H9 (cell line): ENCODE measurements around the gene RCAN2. TPM values are rescaled to one million over a fixed set of nuclear protein-coding genes. Genes with fewer than 3 reads are reported as not detected.

Experiments used
- DNase-seq: peaks from one replicate; pipeline ENCODE4 v3.0.0-alpha.2; 2017
- H2AFZ ChIP-seq: one replicate; pipeline ENCODE4 v1.6.1; 2013; ENCODE audit warnings: mild to moderate bottlenecking, low read length, control low read depth, moderate library complexity
- H2AK5ac ChIP-seq: 2 replicates; pipeline ENCODE4 v1.6.1; 2013; ENCODE audit warnings: low read length, control low read depth, mixed read lengths; ENCODE audit not compliant: insufficient read length
- H2BK120ac ChIP-seq: one replicate; pipeline ENCODE4 v1.6.1; 2013; ENCODE audit warnings: low read depth, mild to moderate bottlenecking, low read length, control low read depth, inconsistent platforms; ENCODE audit not compliant: poor library complexity, severe bottlenecking
- H2BK12ac ChIP-seq: 2 replicates; pipeline ENCODE4 v1.6.1; 2013; ENCODE audit warnings: low read length, control low read depth, mixed read lengths, low read depth; ENCODE audit not compliant: insufficient read length
- H2BK15ac ChIP-seq: 2 replicates; pipeline ENCODE4 v1.6.1; 2013; ENCODE audit warnings: low read depth, low read length, control low read depth
- H2BK20ac ChIP-seq: one replicate; pipeline ENCODE4 v1.6.1; 2013; ENCODE audit warnings: low read depth, mild to moderate bottlenecking, low read length, control low read depth, inconsistent platforms; ENCODE audit not compliant: poor library complexity, severe bottlenecking
- H2BK5ac ChIP-seq: 2 replicates; pipeline ENCODE4 v1.6.1; 2013; ENCODE audit warnings: low read length, control low read depth, mixed read lengths; ENCODE audit not compliant: insufficient read length
- H3K14ac ChIP-seq: 2 replicates; pipeline ENCODE4 v1.6.1; 2013; ENCODE audit warnings: low read length, control low read depth; ENCODE audit not compliant: insufficient read depth
- H3K18ac ChIP-seq: 2 replicates; pipeline ENCODE4 v1.6.1; 2013; ENCODE audit warnings: low read depth, mild to moderate bottlenecking, mixed read lengths, low read length, control low read depth; ENCODE audit not compliant: insufficient read length
- H3K23ac ChIP-seq: 2 replicates; pipeline ENCODE4 v1.6.1; 2013; ENCODE audit warnings: low read length, control low read depth, mixed read lengths, low read depth; ENCODE audit not compliant: insufficient read length
- H3K23me2 ChIP-seq: 2 replicates; pipeline ENCODE4 v1.6.1; 2013; ENCODE audit warnings: low read depth, mild to moderate bottlenecking, mixed read lengths, low read length, control low read depth; ENCODE audit not compliant: insufficient read length, poor library complexity, severe bottlenecking
- H3K27ac ChIP-seq: 2 replicates; pipeline ENCODE4 v1.5.1; 2013; ENCODE audit warnings: low read length, control low read depth, mixed read lengths, low read depth; ENCODE audit not compliant: insufficient read length
- H3K27me3 ChIP-seq: 2 replicates; pipeline ENCODE4 v1.6.1; 2013; ENCODE audit warnings: low read length, control low read depth, inconsistent platforms; ENCODE audit not compliant: insufficient read depth
- H3K4ac ChIP-seq: 2 replicates; pipeline ENCODE4 v1.6.1; 2013; ENCODE audit warnings: low read depth, mild to moderate bottlenecking, control low read depth, inconsistent platforms, low read length, moderate library complexity
- H3K4me1 ChIP-seq: 2 replicates; pipeline ENCODE4 v1.6.1; 2013; ENCODE audit warnings: low read length, control low read depth, inconsistent platforms; ENCODE audit not compliant: insufficient read depth
- H3K4me2 ChIP-seq: 2 replicates; pipeline ENCODE4 v1.6.1; 2013; ENCODE audit warnings: low read length, control low read depth, mixed read lengths; ENCODE audit not compliant: insufficient read length, insufficient read depth
- H3K56ac ChIP-seq: 2 replicates; pipeline ENCODE4 v1.6.1; 2013; ENCODE audit warnings: low read depth, mild to moderate bottlenecking, mixed read lengths, low read length, control low read depth; ENCODE audit not compliant: insufficient read length
- H3K79me1 ChIP-seq: 2 replicates; pipeline ENCODE4 v1.6.1; 2013; ENCODE audit warnings: low read depth, mild to moderate bottlenecking, moderate library complexity, low read length, control low read depth, inconsistent platforms; ENCODE audit not compliant: insufficient read depth, poor library complexity, severe bottlenecking
- H3K79me2 ChIP-seq: 2 replicates; pipeline ENCODE4 v1.6.1; 2013; ENCODE audit warnings: low read length, control low read depth, inconsistent platforms; ENCODE audit not compliant: insufficient read depth
- H3K9ac ChIP-seq: 2 replicates; pipeline ENCODE4 v1.6.1; 2013; ENCODE audit warnings: low read length, control low read depth, mixed read lengths; ENCODE audit not compliant: insufficient read length; ENCODE audit errors: extremely low read depth
- H3K9me3 ChIP-seq: one replicate; pipeline ENCODE4 v1.6.1; 2013; ENCODE audit warnings: low read depth, low read length, inconsistent platforms; ENCODE audit not compliant: control insufficient read depth
- H3T11ph ChIP-seq: one replicate; pipeline ENCODE4 v1.6.1; 2013; ENCODE audit warnings: mild to moderate bottlenecking, low read length, control low read depth, inconsistent platforms
- H4K20me1 ChIP-seq: one replicate; pipeline ENCODE4 v1.6.1; 2013; ENCODE audit not compliant: control insufficient read depth, insufficient read length, insufficient read depth
- H4K5ac ChIP-seq: 2 replicates; pipeline ENCODE4 v1.6.1; 2013; ENCODE audit warnings: low read depth, mild to moderate bottlenecking, mixed read lengths, low read length, control low read depth; ENCODE audit not compliant: insufficient read length
- H4K8ac ChIP-seq: replicated peaks from 2 replicates; pipeline ENCODE4 v1.6.1; 2013; ENCODE audit warnings: low read length, control low read depth, mixed read lengths, low read depth; ENCODE audit not compliant: insufficient read length
- H4K91ac ChIP-seq: 2 replicates; pipeline ENCODE4 v1.6.1; 2013; ENCODE audit warnings: low read depth, mild to moderate bottlenecking, moderate library complexity, mixed read lengths, low read length, control low read depth; ENCODE audit not compliant: insufficient read length
- H3K27ac Mint-ChIP-seq, 3 experiments: 2 replicates in 2 of 3; 3 replicates in 1 of 3; pipeline ENCODE4 v1.8.0; 2020 to 2021; ENCODE audit warnings: mixed read lengths in 3 of 3, mild to moderate bottlenecking in 1 of 3, moderate library complexity in 1 of 3
- H3K27me3 Mint-ChIP-seq: 2 replicates; pipeline ENCODE4 v1.8.0; 2021; ENCODE audit warnings: low read depth, mild to moderate bottlenecking, moderate library complexity, mixed read lengths
- H3K36me3 Mint-ChIP-seq, 3 experiments: 2 replicates in 2 of 3; 3 replicates in 1 of 3; pipeline ENCODE4 v1.8.0; 2020 to 2021; ENCODE audit warnings: low read depth in 3 of 3, mixed read lengths in 3 of 3; ENCODE audit not compliant: insufficient read depth in 1 of 3
- H3K4me1 Mint-ChIP-seq, 2 experiments: 2 replicates each; pipeline ENCODE4 v1.8.0; 2020; ENCODE audit warnings: mixed read lengths in 2 of 2
- H3K4me3 Mint-ChIP-seq, 2 experiments: 2 replicates in 1 of 2; 3 replicates in 1 of 2; pipeline ENCODE4 v1.8.0; 2020 to 2021; ENCODE audit warnings: mild to moderate bottlenecking in 2 of 2, mixed read lengths in 2 of 2, moderate library complexity in 1 of 2
- H3K9me3 Mint-ChIP-seq, 2 experiments: 2 replicates in 1 of 2; 3 replicates in 1 of 2; pipeline ENCODE4 v1.8.0; 2020; ENCODE audit warnings: mild to moderate bottlenecking in 2 of 2, mixed read lengths in 2 of 2, moderate library complexity in 1 of 2
- total RNA-seq: library from RNA; stranded (reverse); gene quantifications from 2 replicates; pipeline ENCODE4 v1.2.1, GENCODE V29; 2021
- TF ChIP-seq, protein P1 (sequence below): fragments of 200-600 bp; sonication (generic); conservative IDR thresholded peaks from 3 replicates; pipeline ENCODE4 v1.8.0; 2021; ENCODE audit warnings: antibody characterized with exemption, mild to moderate bottlenecking

RCAN2 gene
- total RNA-seq, 1 experiment from 2014 or later = 3.0 TPM

DNA sequence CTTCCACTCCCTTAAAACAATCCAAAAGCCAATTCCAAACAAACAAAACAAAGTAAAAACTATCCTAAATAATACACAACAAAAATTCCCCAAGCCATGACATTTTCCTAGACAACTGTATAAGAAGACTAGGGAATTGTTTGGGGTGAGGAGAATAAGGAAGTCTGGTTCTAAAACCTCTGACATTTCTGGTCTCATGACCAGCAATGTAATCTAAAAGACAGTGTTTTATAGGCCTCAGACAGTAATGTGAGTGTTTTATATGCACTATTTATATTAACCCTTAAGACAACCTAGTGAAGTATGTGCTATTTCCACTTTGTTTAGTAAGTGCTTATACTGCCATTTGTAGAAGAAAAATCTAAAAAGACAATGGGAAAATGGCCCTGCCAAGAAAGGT, 13.0 kb upstream of the RCAN2 start:
- H3K4me2 ChIP-seq = no peak overlapping the region
- Mint-ChIP-seq H3K27me3 (0 out of 2 replicates have a peak, but pooled peaks cover 2% of the 10 kb centered on the region), H3K36me3 (no peaks in the 10 kb centered on the region), H3K27ac (no peak overlapping the region), H3K9me3 (no peaks in the 10 kb centered on the region), H3K4me1 (no peaks in the 10 kb centered on the region), H3K4me3 (no peak overlapping the region)
- H4K8ac ChIP-seq = no peak overlapping the region
- H3K79me2 ChIP-seq = no peaks in the 10 kb centered on the region; the same call in 1 of the 2 replicates
- H3K56ac ChIP-seq = no peak overlapping the region
- no peak overlapping the region for H2AK5ac ChIP-seq
- no peak overlapping the region for H2AFZ ChIP-seq
- H2BK20ac ChIP-seq = no peak overlapping the region
- no peak overlapping the region for H3K4ac ChIP-seq
- no peak overlapping the region for H2BK15ac ChIP-seq
- no peak overlapping the region for H4K91ac ChIP-seq
- no peaks in the 10 kb centered on the region for H4K20me1 ChIP-seq
- no peak overlapping the region for H3K14ac ChIP-seq
- no peak overlapping the region for H3K18ac ChIP-seq
- H3K4me1 ChIP-seq = no peaks in the 10 kb centered on the region
- H3K9ac ChIP-seq = no peak overlapping the region
- TF ChIP-seq, protein P1, sequence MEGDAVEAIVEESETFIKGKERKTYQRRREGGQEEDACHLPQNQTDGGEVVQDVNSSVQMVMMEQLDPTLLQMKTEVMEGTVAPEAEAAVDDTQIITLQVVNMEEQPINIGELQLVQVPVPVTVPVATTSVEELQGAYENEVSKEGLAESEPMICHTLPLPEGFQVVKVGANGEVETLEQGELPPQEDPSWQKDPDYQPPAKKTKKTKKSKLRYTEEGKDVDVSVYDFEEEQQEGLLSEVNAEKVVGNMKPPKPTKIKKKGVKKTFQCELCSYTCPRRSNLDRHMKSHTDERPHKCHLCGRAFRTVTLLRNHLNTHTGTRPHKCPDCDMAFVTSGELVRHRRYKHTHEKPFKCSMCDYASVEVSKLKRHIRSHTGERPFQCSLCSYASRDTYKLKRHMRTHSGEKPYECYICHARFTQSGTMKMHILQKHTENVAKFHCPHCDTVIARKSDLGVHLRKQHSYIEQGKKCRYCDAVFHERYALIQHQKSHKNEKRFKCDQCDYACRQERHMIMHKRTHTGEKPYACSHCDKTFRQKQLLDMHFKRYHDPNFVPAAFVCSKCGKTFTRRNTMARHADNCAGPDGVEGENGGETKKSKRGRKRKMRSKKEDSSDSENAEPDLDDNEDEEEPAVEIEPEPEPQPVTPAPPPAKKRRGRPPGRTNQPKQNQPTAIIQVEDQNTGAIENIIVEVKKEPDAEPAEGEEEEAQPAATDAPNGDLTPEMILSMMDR = no peak
- no peak overlapping the region for H4K5ac ChIP-seq
- no peaks in the 10 kb centered on the region for H3K27me3 ChIP-seq
- H3K23ac ChIP-seq = no peak overlapping the region
- H2BK120ac ChIP-seq = no peak overlapping the region
- H3K27ac ChIP-seq = no peak overlapping the region
- H3T11ph ChIP-seq = no peak overlapping the region
- H2BK12ac ChIP-seq = no peak overlapping the region
- no peaks in the 10 kb centered on the region for H3K23me2 ChIP-seq
- no peaks in the 10 kb centered on the region for H3K9me3 ChIP-seq
- DNase-seq = no peak
- no peaks in the 10 kb centered on the region for H3K79me1 ChIP-seq
- H2BK5ac ChIP-seq = no peak overlapping the region
